ENCODE data around the gene RXFP4. TPM values are rescaled to one million over a fixed set of nuclear protein-coding genes. Genes with fewer than 3 reads are reported as not detected.
A peak's percentile ranks its signal among the peaks of the same experiment; 100 is the strongest.

RXFP4 gene
- total and polyA plus RNA-seq, 9 of the 15 experiments (the other 6 are each of a cell fraction or from before 2014, with no cell fraction given): 0.64 TPM; not detected in 8

DNA sequence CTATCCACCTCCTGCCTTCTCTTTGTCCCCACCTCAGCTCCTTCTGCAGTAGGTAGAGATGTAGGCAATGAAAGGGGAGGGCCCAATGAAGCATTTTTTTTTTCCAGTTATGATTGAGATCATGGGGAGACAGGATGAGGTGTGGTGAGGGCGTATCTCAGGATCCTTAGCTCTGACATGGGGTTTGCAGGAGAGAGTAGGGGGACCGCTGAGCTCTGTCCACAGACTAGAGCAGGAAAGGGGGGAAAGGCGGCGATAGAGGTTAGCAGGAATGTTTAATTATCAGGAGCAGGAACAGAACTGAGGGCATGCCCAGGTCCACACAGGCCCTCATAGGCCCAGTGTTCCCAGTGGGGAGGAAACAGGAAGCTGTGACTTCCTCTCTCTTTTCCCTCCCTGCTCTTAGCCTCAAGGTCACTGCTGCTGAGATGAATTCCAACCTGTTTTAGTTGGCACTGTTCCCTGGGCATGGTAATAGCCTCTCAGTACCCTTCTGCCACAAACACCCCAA, 901 bp upstream of the RXFP4 start (continued):
- peak; percentile 29; the same call in 1 of the 2 replicates for TF ChIP-seq VEZF1 (CRISPR knock-in tag; IDR thresholded peaks at IDR 0.05)
- TF ChIP-seq, protein P1, sequence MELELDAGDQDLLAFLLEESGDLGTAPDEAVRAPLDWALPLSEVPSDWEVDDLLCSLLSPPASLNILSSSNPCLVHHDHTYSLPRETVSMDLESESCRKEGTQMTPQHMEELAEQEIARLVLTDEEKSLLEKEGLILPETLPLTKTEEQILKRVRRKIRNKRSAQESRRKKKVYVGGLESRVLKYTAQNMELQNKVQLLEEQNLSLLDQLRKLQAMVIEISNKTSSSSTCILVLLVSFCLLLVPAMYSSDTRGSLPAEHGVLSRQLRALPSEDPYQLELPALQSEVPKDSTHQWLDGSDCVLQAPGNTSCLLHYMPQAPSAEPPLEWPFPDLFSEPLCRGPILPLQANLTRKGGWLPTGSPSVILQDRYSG (tag; conservative IDR thresholded peaks at IDR 0.05; ENCODE audit: low read depth): 0 out of 2 replicates have a peak, but pooled peaks have one; percentile 27

GRCh38 chr1:155941845-155942531, 550 bp downstream of the RXFP4 start:
- Histone ChIP-seq H3K27me3 (ENCODE audit: control insufficient read depth in 2 of 2, insufficient read depth in 2 of 2, low read length in 2 of 2) (no peaks in the 10 kb centered on the region), H4K20me1 (replicated peaks; ENCODE audit: control insufficient read depth, insufficient read depth, low read length) (no peaks in the 10 kb centered on the region), H3K4me3 (no peak overlapping the region), H3K79me2 (ENCODE audit: control insufficient read depth, insufficient read depth, low read length) (no peaks in the 10 kb centered on the region), H3K9me3 (replicated peaks; ENCODE audit: control insufficient read depth, insufficient read depth, low read depth, low read length) (no peaks in the 10 kb centered on the region), H3K4me1 (replicated peaks in 1 of 2; ENCODE audit: control insufficient read depth in 2 of 2, insufficient read depth in 2 of 2, low read length in 2 of 2) (peaks cover 19 to 29% of the 10 kb centered on the region in 2 experiments), H3K36me3 (ENCODE audit: control insufficient read depth, insufficient read depth, low read length) (peaks cover 11% of the 10 kb centered on the region; the same call in 1 of the 3 replicates), H3K9me1 (ENCODE audit: control insufficient read depth, insufficient read depth, low read length) (no peaks in the 10 kb centered on the region), H3K27ac (ENCODE audit: extremely low read depth, low read depth, low read length) (no peak overlapping the region), H3K9ac (ENCODE audit: insufficient read depth in 1 of 2, low read depth in 2 of 2, low read length in 2 of 2) (peak overlapping the region in 1 of 2 experiments; percentile 69; a peak in 2 of 4 replicates), H3K4me2 (ENCODE audit: insufficient read depth, low read length) (no peak overlapping the region), H2AFZ (ENCODE audit: low read depth, low read length) (no peak overlapping the region)
- WGBS (ENCODE audit: insufficient coverage, low coverage, missing lambda C conversion rate): 92% methylated on average over 27 of the region's 29 CpGs
- DNase-seq (ENCODE audit: extremely low read depth in 1 of 4, low spot score in 3 of 4): no peak
- in situ Hi-C loops (cut with MboI): no loop called here
- FAIRE-seq: no peak
- TF ChIP-seq RBFOX2 (IDR thresholded peaks at IDR 0.05; ENCODE audit: low read depth, low read length) (0 out of 2 replicates have a peak, but pooled peaks have one; percentile 23), RBM22 (IDR thresholded peaks at IDR 0.05; ENCODE audit: low read depth, low read length, poor library complexity, severe bottlenecking) (peak; percentile 97), ZNF586 (CRISPR knock-in tag; conservative IDR thresholded peaks at IDR 0.05) (no peak), XRCC3 (IDR thresholded peaks at IDR 0.05) (no peak), OTX1 (CRISPR knock-in tag; IDR thresholded peaks at IDR 0.05) (0 out of 2 replicates have a peak, but pooled peaks have one; percentile 57), POLR2G (IDR thresholded peaks at IDR 0.05; ENCODE audit: low read depth, low read length) (peak; percentile 78), ZNF143 (CRISPR knock-in tag; IDR thresholded peaks at IDR 0.05) (0 out of 2 replicates have a peak, but pooled peaks have one; percentile 30)
- CTCF ChIA-PET (ENCODE audit: low intra/inter-chr PET ratio): interaction anchor here (0.6 kb wide), 1 partner anchor 55 kb away, joined by 4 read pairs; no protein-coding TSS in a partner anchor
- BruUV-seq (replicated peaks): no TSS peak
- ATAC-seq: no peak
- POLR2A ChIA-PET: interaction anchor here (1.1 to 6.9 kb wide), 4 partner anchors 9 to 35 kb away, joined by 3 to 50 read pairs (median 4); partner anchors contain the start of gene ARHGEF2
- intact Hi-C loops (cut with micrococcal nuclease): no loop called here
